GM12801 (cell line): ENCODE data around the gene TIAM1.

Source experiments
- TF ChIP-seq, protein P1 (sequence below): IDR thresholded peaks from one replicate; pipeline ENCODE4 v1.5.1; 2011; ENCODE audit warnings: control low read depth; ENCODE audit not compliant: insufficient read length; ENCODE audit errors: extremely low read depth

The TIAM1 gene

DNA sequence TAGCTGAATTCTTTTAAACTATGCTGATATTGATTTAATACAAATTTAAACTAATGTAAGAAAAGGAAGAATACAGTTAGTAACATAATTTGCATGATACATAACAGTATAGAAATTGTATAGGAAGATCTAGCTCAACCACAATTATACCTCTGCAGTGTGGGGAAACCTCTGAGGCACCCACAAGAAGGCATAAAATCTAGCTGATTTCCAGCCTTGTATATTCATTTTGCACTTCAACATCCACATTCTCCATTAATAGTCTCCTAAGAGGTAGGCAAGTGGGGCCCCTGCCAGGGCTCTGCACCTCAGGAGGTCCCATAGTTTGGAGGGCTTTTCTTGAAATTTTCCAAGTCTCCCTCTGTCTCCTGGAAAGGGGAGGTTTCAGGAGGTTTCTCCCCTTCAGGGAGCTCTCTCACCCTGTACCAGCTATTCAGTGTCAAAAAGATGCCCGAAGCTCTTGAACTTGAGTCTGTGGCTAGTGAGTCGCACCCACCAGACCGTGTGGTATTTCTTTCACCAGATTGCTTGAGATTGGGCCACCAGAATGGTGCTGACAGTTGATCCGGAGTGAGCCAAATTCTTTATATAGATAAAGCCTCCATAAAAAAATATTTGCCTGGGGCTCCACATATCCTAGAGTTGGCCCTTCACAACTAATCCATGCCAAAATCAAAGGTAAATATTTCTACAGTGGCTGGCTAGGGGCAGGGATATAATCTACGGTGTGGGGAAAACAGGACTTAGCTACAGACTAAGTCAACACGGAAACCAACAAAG lies 108.2 kb downstream of the TIAM1 start:
- TF ChIP-seq, protein P1, sequence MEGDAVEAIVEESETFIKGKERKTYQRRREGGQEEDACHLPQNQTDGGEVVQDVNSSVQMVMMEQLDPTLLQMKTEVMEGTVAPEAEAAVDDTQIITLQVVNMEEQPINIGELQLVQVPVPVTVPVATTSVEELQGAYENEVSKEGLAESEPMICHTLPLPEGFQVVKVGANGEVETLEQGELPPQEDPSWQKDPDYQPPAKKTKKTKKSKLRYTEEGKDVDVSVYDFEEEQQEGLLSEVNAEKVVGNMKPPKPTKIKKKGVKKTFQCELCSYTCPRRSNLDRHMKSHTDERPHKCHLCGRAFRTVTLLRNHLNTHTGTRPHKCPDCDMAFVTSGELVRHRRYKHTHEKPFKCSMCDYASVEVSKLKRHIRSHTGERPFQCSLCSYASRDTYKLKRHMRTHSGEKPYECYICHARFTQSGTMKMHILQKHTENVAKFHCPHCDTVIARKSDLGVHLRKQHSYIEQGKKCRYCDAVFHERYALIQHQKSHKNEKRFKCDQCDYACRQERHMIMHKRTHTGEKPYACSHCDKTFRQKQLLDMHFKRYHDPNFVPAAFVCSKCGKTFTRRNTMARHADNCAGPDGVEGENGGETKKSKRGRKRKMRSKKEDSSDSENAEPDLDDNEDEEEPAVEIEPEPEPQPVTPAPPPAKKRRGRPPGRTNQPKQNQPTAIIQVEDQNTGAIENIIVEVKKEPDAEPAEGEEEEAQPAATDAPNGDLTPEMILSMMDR: no peak

DNA sequence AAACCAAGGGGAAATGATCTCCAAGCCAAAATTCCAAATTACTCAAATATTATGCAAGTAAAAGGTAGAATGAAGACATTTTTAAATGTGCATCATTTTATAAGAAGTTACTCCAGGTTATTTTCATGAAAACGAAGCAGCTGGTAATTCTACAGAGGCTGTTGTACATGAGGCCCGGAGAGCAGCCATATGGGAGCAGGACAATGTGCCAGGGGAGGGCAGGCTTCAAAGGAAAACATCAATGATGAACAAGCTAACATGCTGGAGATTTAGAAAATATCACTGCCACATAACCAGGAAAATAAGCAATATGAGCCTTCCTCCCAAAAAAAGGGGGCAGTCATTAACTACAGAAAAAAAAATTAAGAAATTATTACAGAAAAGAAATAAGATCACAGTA lies 109.1 kb downstream of the TIAM1 start:
- TF ChIP-seq, protein P1: no peak

DNA sequence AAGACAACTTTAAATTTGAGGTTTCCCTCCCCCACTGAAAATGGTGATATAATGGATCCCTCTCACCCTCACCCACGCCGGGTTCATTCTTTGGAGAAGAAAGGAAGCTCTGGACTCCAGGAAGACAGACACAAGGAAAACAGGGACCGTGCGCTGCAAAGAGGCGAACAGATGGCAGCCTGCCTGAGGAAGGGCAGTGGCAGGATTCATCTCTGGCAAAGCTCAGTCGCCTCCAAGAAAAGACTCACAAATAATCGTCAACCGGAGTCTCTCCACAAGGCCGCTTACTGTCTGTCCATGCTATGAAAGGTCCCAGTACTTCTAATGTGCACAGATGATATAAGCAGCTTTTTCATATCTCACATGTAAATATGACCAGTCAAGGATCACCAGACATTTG lies 110.3 kb downstream of the TIAM1 start:
- TF ChIP-seq, protein P1: no peak

DNA sequence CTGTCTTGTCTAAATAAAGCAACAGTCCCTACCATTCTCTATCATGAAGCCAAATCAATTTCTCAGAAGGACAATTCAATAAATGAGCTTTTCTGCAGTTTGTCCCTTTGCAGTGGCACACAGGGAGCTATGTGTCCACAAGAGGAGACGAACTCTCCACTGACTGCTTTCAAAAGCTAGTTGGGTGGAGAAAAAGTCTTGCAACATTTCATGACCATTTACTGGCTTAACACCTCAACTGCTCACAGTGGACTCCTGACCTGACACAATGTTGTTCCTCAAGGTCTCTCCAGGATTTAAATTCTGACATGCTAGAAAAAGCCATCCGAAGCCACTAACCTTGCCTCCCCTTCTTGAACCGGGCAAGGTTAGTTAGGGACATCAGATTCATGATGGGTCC lies 111.7 kb downstream of the TIAM1 start:
- TF ChIP-seq, protein P1: no peak

DNA sequence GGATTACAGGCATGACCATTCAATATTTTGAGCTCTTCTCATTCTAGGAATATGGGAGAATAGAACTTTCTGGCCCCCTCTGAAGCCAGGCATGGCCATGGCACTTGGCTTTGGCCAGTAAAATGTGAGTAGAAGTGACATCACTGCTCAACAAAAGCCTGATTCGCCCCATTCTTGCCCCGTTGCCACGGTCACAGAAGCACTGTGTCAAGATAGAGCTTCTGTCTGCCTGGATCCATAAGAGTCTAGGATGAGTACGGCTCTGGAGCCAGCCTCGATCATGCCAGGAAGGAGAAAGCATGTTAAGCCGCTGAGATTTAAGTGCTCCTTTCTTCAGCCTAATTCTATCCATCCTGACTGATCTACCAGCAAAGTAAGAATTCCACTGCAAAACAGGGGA lies 113.1 kb downstream of the TIAM1 start:
- TF ChIP-seq, protein P1: no peak

DNA sequence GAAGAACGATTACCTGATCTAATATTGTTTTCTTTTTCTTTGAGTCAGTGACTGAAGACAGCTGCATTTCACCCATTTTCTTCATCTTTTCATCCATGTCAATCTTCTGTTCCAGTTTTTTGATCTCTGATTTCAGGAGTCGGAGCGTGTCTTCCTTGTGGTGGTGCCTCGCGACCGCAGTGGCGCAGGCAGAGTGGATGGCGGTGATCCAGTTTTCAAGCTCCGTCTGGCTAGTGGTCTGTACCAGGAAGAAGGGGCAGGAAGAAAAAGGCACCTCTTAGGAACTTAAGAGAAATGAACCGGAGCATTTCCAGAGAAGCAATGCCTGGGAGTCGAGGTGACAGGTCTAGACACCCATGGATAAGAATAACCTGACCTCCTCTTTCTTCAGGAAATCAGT lies 118.3 kb downstream of the TIAM1 start:
- TF ChIP-seq, protein P1: no peak

DNA sequence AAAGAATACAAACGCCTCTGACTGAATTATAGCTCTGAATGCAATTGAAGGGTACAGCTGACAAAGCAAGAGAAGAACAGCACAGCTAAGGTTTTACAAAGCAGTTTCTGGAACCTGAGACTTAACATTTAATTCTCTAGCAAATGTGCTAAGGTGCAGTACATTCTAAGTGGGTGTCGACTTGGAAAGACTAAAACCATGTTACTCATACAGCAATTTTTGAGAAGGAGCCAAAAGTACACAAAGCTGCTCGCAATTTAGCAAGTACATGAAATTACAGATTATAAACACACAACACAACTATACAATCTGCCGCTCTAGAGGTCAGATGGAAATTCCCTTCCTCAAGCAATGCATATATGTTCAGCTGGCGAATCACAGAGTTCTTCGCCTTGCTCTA lies 121.9 kb downstream of the TIAM1 start:
- TF ChIP-seq, protein P1: no peak
